ENCODE measurements around the gene C18orf32. TPM values are rescaled to one million over a fixed set of nuclear protein-coding genes. Genes with fewer than 3 reads are reported as not detected.

Gene C18orf32
- total RNA-seq, 4 donors from 2014 or later = 42.7 to 85.6 (median 65.0) TPM

DNA sequence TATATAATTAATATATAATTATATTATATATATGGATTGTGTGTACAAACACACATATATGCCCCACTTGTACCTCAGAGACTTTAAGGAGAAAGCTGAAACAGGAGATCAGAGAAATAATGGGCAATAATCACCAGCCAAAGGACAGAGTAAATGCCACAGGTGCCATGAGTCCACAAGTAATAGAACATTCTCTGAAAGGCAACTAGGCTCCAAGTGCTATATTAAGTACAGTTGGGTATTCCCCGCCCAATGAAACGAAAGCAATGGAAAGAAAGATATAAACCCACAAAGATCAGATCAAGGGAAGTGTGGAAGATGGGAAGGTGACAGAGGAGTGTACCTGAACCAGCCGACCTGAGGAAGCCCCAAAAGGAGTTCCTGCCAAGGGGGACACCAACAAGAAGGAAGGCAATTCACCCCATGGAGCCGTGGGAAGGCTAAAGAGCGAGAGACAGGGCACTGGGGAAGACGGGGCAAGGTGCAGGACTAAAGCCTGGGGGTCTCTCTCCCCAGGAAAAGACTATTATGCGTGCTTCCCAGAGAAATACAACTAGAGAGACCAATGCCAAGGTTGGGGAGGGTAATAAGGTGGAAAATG lies 45.6 kb downstream of the C18orf32 start:
- intact Hi-C loops (cut with DNase I) = loop anchor here (10.0 kb wide), 1 partner anchor 767 kb away; no protein-coding TSS in a partner anchor
- no peak for DNase-seq
- H3K36me3 ChIP-seq = no peaks in the 10 kb centered on the region
- H3K9me3 ChIP-seq = no peaks in the 10 kb centered on the region
- H3K4me3 ChIP-seq (replicated peaks in 1 of 3) = no peak overlapping the region
- TF ChIP-seq, protein P1, sequence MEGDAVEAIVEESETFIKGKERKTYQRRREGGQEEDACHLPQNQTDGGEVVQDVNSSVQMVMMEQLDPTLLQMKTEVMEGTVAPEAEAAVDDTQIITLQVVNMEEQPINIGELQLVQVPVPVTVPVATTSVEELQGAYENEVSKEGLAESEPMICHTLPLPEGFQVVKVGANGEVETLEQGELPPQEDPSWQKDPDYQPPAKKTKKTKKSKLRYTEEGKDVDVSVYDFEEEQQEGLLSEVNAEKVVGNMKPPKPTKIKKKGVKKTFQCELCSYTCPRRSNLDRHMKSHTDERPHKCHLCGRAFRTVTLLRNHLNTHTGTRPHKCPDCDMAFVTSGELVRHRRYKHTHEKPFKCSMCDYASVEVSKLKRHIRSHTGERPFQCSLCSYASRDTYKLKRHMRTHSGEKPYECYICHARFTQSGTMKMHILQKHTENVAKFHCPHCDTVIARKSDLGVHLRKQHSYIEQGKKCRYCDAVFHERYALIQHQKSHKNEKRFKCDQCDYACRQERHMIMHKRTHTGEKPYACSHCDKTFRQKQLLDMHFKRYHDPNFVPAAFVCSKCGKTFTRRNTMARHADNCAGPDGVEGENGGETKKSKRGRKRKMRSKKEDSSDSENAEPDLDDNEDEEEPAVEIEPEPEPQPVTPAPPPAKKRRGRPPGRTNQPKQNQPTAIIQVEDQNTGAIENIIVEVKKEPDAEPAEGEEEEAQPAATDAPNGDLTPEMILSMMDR (IDR thresholded peaks at IDR 0.05) = no peak
- H3K4me1 ChIP-seq = peaks cover 0 to 13% of the 10 kb centered on the region in 2 donors
- no peak overlapping the region for H3K27ac ChIP-seq
- no peaks in the 10 kb centered on the region for H3K27me3 ChIP-seq
- WGBS, 2 donors = 95% methylated on average over 7 of the region's 7 CpGs

GRCh38 chr18:49435170-49435569 lies 51.9 kb downstream of the C18orf32 start:
- Histone ChIP-seq H3K4me1 (peaks cover 0 to 13% of the 10 kb centered on the region in 2 donors), H3K27ac (no peak overlapping the region), H3K9me3 (no peaks in the 10 kb centered on the region), H3K4me3 (replicated peaks in 1 of 3) (no peak overlapping the region), H3K27me3 (no peaks in the 10 kb centered on the region), H3K36me3 (peaks cover 0 to under 1% of the 10 kb centered on the region in 2 donors)
- no peak for DNase-seq
- no peak for TF ChIP-seq POLR2A (IDR thresholded peaks at IDR 0.05)
- intact Hi-C loops (cut with DNase I) = no loop called here
- 89 to 92% methylated on average over 1 of the region's 1 CpG for WGBS, 2 donors

- 98% methylated on average over 2 of the region's 2 CpGs for WGBS, 2 donors
- Histone ChIP-seq H3K27me3 (no peaks in the 10 kb centered on the region), H3K4me1 (peaks cover 0 to 3% of the 10 kb centered on the region in 2 donors), H3K36me3 (peaks cover 4 to 6% of the 10 kb centered on the region in 2 donors), H3K9me3 (no peaks in the 10 kb centered on the region), H3K27ac (no peak overlapping the region), H3K4me3 (replicated peaks in 1 of 3) (no peak overlapping the region)
- intact Hi-C loops (cut with DNase I) = no loop called here
- no peak for TF ChIP-seq POLR2A (IDR thresholded peaks at IDR 0.05)
- TF ChIP-seq, protein P1 (IDR thresholded peaks at IDR 0.05) = no peak
- no peak for DNase-seq
These were observed 54.4 kb downstream of the C18orf32 start for GRCh38 chr18:49432602-49433001.

DNA sequence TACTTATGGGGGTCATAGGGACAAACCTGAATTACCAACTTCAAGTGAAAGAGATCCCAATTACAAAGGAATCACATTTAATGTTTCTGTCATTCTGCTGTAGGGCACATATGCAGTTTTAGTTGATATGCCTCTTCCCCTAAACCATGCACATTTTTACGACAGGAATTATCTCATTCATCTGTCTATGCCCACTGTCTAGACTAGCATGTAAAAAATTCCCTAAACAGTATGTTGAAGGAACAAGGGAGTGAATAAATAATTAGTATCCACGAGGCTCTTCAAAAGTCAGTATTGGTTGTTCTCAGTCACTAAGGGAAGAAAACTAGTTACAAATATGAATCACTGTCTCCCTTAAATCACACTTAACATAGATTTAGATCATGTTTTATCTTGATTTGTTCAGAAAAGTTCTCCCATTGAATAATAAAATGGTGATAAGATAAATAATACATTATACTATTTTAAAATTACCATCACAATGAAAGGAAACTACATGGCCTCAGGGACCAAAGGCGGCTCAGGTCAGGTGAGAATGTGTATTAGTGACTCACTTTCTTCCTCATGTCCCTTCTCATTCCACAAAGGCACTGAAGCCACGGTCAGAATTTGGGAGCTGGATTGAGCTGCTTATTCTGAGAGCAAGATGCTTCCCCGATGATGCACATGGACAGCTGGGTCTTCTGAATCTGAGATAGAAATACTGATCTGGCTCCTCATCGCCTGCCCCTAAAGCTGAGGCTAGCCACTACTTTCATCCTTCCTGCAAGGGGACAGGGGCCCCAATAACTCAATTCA lies 55.7 kb downstream of the C18orf32 start:
- WGBS, 2 donors = 84 to 91% methylated on average over 6 of the region's 6 CpGs
- DNase-seq = no peak
- TF ChIP-seq, protein P1 (IDR thresholded peaks at IDR 0.05) = no peak
- no peak for TF ChIP-seq POLR2A (IDR thresholded peaks at IDR 0.05)

More for the DNA sequence above, 55.7 kb downstream of the C18orf32 start:
- H3K36me3 ChIP-seq = peaks cover 4 to 6% of the 10 kb centered on the region in 2 donors
- no peaks in the 10 kb centered on the region for H3K27me3 ChIP-seq
- no peaks in the 10 kb centered on the region for H3K4me1 ChIP-seq
- intact Hi-C loops (cut with DNase I) = no loop called here
- H3K27ac ChIP-seq = no peak overlapping the region
- no peak overlapping the region for H3K4me3 ChIP-seq (replicated peaks in 1 of 3)
- H3K9me3 ChIP-seq = no peaks in the 10 kb centered on the region

MicroRNA genes within 50 kb of the gene (microRNA counts, 767-probe panel; counts per million panel counts)
- microRNA hsa-miR-1539 = 0 counts per million in 2 donors

Small RNA genes within 50 kb of the gene (small RNA-seq; reads per million reads assigned to genes)
- not detected for gene SNORD58A
- gene SNORD58C = not detected

Other genes starting within 250 kb of the C18orf32 start
- 100 to 1,000 TPM; 103 to 136 (median 112) TPM for gene DYM, start 26.6 kb downstream of the C18orf32 start, total RNA-seq
- gene RPL17, start 5.2 kb upstream of the C18orf32 start, total RNA-seq = 1,000 to 10,000 TPM; 1,085 to 2,686 (median 1,511) TPM
- 100 to 1,000 TPM; 230 to 981 (median 515) TPM for gene LIPG, start 74.8 kb upstream of the C18orf32 start, total RNA-seq

Data from thyroid gland (tissue), 4 donors.